Spleen (tissue), 7 donors: ENCODE results near the gene WDR91.

ENCODE experiments used
- CTCF ChIP-seq, 11 experiments: fragments of 200-600 bp in 7 of 11; fragments of 450-650 bp in 4 of 11; sonication (generic) in 4 of 11; IDR thresholded peaks in 8 of 11; conservative IDR thresholded peaks in 3 of 11; 1 replicate in 7 of 11; 2 replicates in 4 of 11; pipeline versions ENCODE4 v1.4.0 to v1.8.0; 2016 to 2021; ENCODE audit warnings: antibody characterized with exemption in 11 of 11, inconsistent platforms in 4 of 11, mild to moderate bottlenecking in 1 of 11
- POLR2A ChIP-seq, 3 donors: fragments of 450-650 bp; IDR thresholded peaks; one replicate each; pipeline ENCODE4 v1.5.1; 2017; ENCODE audit warnings: antibody characterized with exemption in 3 of 3, mild to moderate bottlenecking in 1 of 3
- POLR2AphosphoS5 ChIP-seq, 3 donors: sonication (generic); formaldehyde crosslinking; IDR thresholded peaks; one replicate each; pipeline ENCODE4 v1.5.1; 2017; ENCODE audit warnings: antibody characterized with exemption in 3 of 3
- donor health status: DM: no; HTN: no; CAD: no; lungs with moderate emphysema.
- donor health status: DM: no; HTN: no; CAD: no.
- donor health status: DM: no; HTN: no; CAD: no.

- no peak for TF ChIP-seq CTCF (IDR thresholded peaks at IDR 0.05 in 8 of 11, conservative IDR thresholded peaks at IDR 0.05 in 3 of 11)
- no peak for TF ChIP-seq POLR2A (IDR thresholded peaks at IDR 0.05)
- TF ChIP-seq POLR2AphosphoS5 (IDR thresholded peaks at IDR 0.05) = no peak
Observed at GRCh38 chr7:135248546-135248945, 37.2 kb upstream of the WDR91 start.
